Hematopoietic multipotent progenitor cell treated with erythropoietin and hydrocortisone succinate and interleukin-3 and kit ligand, for 4 days (in vitro differentiated cells): ENCODE measurements around the gene ZNF438.
A peak's percentile ranks its signal among the peaks of the same experiment; 100 is the strongest.

Experiments used
- DNase-seq: peaks from one replicate; pipeline ENCODE4 v3.0.0-alpha.2; 2015

The ZNF438 gene

DNA sequence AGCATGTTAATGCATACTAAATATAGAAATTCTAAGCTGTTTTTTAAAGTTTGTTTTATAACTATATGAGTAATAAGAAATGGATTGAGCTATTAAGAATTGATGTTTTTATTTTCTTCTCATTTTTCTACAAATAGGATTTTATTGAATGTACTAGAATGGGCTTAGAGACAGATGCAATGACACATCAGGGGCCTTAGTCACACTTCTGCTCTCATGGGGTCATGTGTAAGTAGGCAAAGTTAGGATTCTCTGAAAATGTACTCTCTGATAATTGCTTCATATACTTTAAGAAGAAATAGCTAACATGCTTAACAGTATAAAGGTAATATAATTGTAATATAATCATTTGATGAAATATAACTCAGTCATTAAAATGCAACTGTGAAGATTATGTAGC, 154.6 kb downstream of the ZNF438 start:
- DNase-seq: no peak

DNA sequence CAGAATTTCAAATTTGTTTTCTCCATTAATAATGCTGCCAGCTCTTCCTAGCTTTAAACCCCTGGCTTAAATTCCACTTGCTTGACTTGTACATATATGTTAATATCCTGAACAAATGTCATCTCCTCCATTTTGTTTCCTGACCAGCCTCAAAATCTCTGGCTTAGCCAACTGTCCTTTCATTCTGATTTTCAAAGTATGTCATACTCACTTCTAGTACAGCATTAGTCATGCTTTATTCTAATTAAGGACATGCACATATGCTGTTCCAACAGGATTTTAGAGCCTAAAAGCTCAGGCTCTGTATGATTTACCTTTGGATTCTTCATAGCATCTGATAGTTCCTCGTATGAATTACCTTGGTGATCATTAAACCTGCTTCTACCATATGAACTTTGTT, 158.3 kb downstream of the ZNF438 start:
- DNase-seq: no peak

DNA sequence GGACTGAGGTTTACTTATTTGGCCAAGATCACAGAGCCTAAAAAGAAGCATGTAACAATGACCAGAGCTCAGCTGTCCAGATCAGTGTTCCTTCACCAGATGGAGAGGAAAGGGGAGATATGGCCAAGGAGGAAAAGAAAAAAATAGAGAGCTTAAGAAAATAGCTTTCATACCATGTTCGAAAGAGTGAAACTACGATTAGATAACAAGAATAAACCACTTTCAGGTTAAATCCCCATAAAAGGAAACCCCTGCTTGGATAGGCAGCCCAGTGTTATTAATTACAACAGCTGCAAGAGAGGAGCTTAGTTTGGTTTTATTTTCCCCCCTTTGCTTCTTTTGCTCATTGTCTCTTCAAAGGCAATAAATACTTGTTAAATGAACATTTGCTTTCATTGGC, 160.8 kb downstream of the ZNF438 start:
- DNase-seq: no peak

DNA sequence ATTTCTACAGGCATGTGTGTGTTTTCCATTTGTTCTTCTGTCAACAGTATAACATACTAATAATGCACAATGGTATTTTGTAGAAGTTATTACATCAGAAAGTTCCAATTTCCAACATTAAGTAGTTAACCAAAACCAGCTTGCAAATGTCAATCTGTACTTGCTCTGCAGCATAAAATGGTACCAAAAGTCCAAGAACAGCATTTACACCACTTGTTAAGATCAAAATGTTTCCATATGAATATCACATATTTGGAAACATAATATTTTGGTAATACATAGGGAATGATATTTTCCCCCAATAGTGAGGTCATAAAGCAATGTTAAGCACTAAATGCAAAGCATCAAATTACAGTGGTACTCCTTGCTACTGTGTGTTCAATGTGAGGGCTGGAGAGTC, 162.1 kb downstream of the ZNF438 start:
- no peak for DNase-seq

DNA sequence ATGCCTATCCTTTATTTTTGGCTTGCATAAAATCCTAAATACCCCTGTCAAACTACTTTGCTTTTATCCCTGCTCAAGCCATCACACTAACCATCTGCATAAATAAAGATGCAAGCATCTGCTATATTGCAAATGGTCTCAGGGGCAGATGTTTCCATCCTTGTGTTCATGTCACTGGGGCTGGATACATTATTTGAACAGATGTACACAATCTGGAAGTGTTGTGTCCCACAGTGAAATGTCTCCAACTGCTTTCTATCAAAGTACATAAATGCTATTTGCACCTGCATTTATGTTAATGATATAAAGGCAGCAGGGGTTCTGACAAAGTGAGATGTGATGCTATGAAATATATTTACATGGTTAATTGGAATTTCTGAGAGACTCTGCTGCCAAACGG, 163.1 kb downstream of the ZNF438 start:
- DNase-seq: no peak

DNA sequence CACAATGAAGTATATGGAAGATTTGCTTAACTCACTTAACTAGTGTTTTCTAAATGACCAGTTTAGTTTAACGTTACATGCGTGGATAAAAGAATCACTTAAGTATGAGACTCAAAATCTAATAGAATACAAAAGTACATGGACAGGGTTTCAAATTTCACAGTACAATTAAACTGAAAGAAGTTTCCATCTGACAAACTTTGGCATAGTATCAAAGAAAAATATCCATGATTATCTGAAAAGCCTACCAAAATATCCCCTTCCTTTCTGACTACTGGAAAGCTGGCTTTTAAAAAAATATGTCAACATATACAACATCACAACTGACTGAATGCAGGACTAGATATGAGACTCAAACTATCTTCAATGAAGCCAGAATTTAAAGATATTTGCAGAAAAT, 164.8 kb downstream of the ZNF438 start:
- no peak for DNase-seq

DNA sequence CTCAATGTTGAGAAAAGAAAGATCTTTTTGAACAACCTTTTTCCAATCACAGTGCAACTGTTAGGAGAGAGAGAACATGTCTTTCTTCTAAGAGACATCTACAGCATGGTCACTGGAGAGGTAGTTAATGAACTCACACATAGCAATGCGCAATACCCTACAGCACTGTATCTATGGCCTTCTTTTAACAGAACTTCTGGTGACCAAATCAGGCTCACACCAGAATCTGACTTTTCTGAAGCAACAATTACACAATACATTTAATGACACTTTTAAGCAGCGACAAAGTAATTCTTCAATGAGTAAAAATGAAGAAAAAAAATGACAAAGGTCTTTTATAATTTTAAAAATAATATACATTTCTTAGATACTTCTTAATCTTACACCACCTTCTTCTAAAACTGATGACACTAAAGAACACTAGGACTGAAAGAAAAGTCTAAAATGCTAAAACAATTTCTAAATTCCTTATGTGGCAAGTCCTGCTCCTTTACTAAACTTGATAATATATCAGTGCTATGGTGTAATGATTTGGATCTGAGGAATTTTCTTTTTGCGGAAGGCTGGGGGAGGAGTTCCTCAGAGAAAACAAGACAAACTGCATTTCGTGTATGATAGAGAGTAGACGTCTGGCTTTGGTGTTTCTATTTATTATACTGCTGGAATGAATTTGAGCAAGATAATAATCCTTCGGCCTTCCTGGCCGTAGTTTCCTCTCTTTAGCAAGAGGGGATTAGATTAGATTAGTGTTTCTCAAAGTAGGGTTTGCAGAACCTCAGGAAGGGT, 166.3 kb downstream of the ZNF438 start:
- peak; percentile 53 for DNase-seq

DNA sequence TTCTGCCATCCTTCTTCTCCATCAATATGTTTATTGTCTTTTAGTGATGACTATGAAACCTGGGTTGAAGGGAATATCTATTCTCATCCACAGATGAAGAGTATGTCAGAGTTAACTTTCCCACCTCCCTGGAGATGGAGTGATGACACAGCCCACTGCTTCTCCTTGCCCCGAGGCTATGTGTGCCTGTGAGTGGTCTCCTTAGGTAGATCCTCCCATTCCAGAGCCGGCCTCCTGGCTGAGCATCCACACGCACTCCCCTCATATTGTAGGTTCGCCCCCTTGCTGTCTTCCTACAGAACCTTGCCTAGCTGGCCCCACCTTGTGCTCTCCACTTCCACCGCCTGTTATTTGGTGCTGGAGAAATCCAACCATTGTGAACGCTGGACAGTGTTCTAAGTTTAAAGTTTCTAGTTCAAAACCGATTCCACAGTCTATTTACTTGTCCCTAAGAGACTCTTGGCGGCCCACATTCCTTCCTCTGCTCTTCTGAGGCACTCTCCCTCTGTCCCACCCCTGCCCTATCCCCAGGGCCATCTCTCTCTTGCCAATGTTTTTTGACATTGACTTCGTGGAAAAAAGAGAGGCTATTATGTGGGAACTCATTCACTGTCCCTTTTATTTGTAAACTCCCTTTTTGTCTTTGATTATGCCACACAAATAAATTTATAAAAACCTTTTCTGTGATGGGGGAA, 168.0 kb downstream of the ZNF438 start:
- no peak for DNase-seq

DNA sequence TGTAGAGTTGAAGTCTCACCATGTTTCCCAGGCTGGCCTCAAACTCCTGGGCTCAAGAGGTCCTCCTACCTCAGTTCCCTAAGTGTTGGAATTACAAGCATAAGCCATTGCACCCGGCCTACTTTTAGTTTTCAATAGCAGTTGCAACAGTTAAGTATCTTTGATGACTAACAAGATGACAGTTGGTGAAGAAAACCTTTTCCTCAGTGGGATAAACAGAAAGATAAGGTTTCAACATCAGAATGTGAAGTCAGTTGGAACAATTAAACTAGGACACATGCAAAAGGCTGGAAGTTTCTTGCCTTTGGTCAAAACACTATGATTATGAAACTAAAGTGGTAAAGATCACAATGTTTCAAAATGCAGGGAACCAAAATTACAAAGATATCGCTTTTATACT, 169.2 kb downstream of the ZNF438 start:
- DNase-seq: peak; percentile 71

DNA sequence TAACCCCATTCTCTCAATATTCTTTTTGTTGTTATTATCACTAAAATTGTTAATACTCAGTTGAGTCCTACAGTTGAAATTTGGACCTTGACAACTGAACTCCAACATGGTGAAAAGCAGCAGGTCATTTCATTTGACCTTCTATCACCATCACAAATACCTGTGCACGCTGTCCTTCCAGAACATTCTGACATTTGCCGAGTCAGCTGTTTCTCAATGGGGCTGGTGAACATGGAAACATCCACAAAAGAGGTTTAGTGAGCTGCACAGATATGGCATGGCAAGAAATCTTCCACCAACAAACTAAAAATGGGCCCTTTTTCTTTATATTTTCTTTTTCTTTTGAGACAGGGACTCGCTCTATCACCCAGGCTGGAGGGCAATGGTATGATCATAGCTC, 169.7 kb downstream of the ZNF438 start:
- no peak for DNase-seq

DNA sequence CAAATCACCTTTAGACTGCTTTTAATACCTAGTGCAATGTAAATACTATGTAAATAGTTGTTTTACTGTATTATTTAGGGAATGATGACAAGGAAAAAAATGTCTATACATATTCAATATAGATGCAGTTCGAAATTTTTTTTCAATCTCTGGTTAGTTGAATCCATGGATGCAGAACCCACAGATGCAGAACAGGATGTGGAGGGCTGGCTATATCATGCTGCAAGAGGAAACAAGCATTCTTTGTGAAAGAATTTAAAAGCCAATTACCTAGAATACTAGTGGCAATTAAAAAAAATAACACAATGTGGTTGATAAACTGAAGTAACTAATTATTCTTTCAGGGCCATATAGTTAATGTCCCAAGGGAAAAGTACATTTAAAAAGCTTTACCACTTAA, 170.4 kb downstream of the ZNF438 start:
- peak; percentile 52 for DNase-seq

DNA sequence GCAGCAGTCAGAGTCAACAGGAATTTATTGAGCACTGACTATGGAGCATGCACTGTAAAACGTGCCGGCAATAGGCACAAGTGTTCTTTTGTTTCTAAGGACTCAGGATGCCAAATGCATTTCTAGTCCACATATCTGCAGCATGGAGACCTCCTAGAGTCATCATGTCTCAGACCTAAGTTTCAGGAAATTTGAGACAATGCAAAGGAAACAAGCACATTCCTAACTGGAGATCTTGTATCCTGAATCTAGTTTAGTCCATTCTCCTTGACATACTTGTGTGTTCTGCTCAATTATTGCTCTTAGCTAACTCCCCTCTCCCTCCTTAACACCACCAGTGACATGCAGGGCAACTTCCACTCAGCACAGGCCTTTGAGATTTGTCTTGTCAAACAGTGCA, 173.2 kb downstream of the ZNF438 start:
- DNase-seq: no peak

DNA sequence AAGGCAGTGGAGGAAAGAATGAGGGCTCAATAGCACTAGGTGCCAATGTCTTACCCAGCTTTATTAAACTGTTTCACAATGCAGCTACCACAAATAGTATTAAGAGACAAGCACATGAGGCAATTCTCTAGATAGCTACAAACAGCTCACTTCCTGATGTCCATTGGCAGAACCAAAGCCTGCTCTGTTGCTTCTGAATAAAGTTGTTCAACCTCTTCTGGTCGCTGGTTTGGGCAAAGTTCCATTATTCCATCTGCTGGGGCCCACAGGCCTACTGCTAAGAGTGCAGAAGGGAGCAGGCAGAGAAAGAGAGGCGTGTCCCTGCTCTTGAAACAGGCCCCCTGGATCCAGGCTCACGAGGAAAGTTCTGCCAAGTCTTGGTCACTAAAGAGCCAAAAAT, 173.9 kb downstream of the ZNF438 start:
- peak; percentile 71 for DNase-seq

DNA sequence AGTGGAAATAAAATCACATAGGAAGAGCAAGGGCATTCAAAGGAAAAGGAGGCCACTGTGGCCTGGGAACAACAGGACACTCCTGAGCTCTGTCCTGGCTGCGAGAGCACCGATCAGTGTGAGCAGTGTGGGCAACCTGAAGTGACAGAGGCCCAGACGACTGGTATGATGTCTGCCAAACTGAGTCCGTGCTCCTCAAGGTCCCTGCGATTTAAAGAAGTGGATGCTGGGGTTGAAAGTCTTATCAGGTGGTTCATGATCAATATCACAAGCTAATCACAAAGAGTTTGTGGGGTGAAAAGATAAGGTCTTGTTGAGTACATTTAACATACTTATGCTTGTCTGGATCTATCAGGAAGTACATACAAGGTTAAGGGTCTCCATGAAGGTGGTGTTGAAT, 176.5 kb downstream of the ZNF438 start:
- DNase-seq: no peak

DNA sequence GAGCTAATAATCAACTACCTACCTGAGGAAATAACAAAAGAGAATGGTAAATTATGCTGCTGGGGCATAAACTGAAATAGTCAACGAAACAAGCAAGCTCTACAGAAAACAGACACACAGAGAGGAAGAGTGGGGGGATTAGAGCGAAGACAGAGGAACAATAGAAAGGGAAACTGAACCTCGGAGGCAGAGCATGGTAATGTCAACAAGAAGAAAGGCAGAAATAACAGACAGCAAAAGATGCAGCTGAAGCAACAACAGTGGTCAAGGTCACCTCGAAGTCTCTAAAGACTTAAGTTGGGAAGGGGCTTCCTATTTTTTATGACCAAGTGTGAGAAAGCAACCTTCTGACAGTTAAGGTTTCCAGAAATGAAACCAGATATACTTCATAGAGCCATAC, 177.0 kb downstream of the ZNF438 start:
- DNase-seq: no peak

DNA sequence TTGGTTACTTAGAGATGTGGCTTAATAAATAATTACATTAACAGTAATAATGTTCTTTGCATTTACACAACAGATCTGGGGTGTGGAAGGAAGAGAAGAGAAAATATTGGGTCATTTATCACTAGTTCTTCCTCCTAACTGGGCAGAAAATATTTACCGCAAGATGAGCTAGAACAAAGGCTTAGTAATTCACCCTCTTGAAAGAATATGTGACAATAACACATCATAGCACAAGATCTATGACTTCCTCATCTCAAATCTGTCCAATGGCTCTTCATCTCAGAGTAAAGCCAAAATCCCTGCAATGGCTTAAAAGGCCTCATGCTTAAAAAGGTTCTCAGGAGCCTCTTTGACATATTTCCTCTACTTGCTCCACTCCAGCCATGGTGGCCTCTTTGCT, 178.6 kb downstream of the ZNF438 start:
- no peak for DNase-seq

DNA sequence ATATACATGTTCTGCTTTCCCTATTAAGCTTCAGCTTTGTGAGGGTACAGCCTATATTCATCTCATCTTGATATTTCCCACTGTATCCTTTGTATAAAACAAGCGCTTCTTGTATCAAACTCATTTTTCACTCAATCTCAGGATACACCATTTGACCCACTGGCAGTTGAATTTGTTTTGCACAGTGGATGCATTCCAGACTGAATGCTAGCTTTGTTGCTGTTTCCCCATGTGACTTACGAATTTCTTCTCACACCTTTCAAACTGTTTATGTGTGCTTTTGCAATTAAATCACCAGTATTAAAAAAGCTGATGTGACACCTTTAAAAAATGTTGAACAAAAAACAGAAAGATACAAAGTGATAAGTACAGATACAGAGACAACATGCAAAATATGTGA, 180.9 kb downstream of the ZNF438 start:
- no peak for DNase-seq

DNA sequence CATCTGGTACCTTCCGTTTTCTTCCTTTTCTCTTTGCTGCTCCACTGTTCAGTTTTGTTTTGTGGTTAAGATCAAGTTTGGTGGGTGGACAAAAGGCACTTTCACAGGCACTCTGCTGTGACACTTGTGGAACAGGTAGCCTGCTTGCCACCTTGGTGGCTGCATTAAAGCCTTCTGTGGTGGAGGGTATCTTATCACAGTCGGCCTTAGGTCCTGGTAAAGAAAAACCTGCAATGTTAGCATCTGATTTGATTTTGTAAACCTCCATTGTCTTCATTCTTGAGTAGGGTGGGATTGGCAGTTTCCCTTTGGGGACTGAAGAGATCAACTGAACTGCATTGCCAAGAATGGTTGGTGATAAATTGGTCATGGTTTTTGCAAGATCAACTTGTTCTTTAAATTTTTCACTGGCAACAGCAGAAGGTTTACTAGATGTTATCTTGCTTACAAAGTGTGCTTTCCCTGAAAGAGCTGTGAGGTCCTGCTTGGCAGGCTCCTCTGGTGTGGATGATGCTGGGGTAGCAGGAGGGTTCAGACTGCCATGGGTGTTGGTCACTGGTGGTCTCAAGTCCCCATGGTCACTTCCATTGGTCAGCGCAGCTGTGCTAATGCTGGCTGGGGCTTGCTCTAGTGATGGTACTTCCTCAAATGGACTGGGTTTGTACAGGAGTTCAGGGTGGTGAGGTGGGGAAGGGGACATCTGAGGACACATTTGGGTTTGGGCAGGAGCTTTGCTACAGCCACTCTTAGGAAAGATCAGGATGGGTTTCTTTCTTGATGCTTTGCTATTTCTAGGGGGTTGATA, 182.2 kb downstream of the ZNF438 start:
- no peak for DNase-seq

DNA sequence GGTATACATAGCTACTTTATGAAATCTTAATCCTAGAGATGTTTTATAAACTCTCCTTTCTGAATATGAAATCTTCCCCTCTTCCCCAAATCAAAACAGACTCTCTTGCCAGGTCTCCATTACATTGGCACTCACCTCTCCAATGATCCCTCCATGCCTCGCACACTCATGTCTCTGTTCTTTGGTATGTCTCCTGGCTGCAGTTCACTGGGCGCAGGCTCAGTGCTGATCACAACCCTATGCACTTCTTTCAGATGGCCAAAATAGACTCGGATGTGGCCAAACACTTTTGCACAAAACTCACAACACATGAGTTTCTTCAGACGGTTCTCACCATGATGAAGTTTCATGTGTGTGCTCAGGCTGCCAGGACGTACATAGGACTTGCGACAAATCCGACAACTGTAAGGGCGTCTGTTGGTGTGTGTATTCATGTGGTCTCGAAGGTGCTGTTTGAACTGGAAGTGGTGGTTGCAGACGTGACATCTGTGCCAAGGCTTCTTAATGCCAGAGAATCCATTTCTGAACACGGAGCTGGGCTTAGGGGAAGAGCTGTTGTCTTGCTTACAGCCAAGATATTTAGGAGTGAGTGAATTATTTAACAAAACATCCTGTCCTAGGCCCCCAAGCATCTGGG, 183.2 kb downstream of the ZNF438 start:
- no peak for DNase-seq

DNA sequence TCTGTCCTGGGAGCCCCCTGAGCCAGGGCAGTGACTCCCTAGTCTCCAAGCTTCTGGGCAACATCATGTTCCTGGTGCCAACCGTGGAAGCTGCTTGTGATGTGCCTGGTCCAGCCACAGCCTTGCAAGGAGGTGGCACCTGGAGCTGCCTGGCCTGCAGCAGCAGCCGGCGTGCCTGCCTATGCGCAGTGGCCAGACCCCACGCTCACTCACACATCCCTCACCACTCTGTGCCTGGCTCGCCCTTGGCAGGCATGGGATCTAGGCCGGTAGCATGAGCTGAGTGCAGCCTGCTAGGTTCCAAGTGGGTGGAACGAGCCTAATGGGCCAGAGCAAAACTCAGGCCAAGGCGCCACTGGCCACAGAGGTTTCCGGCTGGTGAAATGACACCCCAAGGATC, 184.0 kb downstream of the ZNF438 start:
- DNase-seq: no peak

DNA sequence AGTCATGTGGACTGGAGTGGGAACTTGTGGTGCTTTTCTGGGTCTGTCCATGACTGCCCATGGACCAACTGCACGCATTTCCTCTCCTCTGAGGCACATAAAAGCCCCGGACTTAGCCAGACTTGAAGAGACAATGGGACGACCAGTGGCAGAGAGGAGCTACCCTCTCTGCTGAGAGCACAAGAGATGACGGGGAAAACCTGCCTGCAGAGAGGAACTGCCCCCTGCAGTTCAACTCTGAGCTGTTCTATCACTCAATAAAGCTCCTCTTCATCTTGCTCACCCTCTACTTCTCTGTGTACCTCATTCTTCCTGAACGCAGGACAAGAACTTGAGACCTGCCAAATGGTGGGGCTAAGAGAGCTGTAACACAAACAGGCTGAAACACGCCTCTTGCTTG, 184.5 kb downstream of the ZNF438 start:
- DNase-seq: no peak

DNA sequence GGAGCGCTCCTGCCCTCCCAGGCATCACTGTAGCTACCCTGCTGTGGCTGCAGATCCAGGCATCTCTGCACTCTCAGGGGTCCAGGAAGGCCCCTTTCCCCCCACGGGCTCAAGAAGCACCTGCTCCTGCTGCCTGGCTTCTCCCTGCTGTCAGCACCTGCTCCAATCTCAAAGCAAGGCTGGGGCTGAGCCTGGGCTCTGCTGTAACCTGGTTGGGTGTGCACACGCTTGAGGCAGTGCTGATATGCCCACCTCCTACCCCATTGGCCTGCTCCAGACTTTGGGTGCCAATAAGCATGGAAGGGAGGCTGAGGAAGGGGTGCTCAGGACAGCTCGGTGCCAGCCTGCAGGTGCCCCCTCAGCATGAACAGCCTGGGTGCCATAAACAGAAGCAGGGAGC, 185.0 kb downstream of the ZNF438 start:
- DNase-seq: no peak

DNA sequence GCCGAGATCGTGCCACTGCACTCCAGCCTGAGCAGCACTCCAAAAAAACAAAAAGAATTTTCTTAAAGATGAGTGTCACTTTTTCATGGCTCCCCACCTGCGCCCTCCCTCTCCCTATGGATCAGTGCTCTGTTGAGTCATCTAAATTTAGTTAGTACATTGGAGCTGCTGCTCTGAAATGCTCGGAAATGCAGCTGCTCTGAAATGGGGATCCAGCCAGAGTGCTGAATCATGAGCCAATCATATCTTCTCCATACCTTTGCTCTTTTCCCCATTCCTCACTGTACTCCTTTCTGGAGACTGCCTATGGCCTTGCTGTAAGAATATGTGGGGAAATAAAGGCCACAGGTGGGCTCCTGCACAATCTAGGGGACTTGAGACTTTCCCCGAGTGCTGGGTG, 188.8 kb downstream of the ZNF438 start:
- DNase-seq: no peak
